ENCODE measurements around the gene CILP2. TPM values are rescaled to one million over a fixed set of nuclear protein-coding genes. Genes with fewer than 3 reads are reported as not detected.

Gene CILP2
- total and polyA plus RNA-seq, 9 of the 15 experiments (the other 6 are each of a cell fraction or from before 2014, with no cell fraction given), result 0.04 to 0.35 (median 0.05) TPM; not detected in 2

GRCh38 chr19:19488875-19489690 is 49.0 kb upstream of the CILP2 start (continued):
- TF ChIP-seq ZNF644 (tag; IDR thresholded peaks at IDR 0.05; ENCODE audit: low read depth) (no peak), MYNN (IDR thresholded peaks at IDR 0.05) (no peak), MYNN (CRISPR knock-in tag; IDR thresholded peaks at IDR 0.05) (no peak), ZNF197 (CRISPR knock-in tag; IDR thresholded peaks at IDR 0.05; ENCODE audit: low read depth) (peak; percentile 74; the same call in 1 of the 2 replicates), KLF16 (IDR thresholded peaks at IDR 0.05) (peak; percentile 95), MGA (IDR thresholded peaks at IDR 0.05) (peak; percentile 67; the same call in 1 of the 2 replicates), JUND (IDR thresholded peaks at IDR 0.05; ENCODE audit: borderline replicate concordance, low read depth, low read length) (peak; percentile 90), JUND (tag; IDR thresholded peaks at IDR 0.05; ENCODE audit: borderline replicate concordance, low read depth, low read length) (peak; percentile 91), MCM7 (IDR thresholded peaks at IDR 0.05) (no peak), ADNP (tag; IDR thresholded peaks at IDR 0.05) (no peak), DMBX1 (CRISPR knock-in tag; IDR thresholded peaks at IDR 0.05; ENCODE audit: borderline replicate concordance) (peak; percentile 27; the same call in 1 of the 2 replicates), DACH1 (IDR thresholded peaks at IDR 0.05; ENCODE audit: partially characterized antibody) (no peak), EP400 (IDR thresholded peaks at IDR 0.05) (peak; percentile 85), SETDB1 (IDR thresholded peaks at IDR 0.05; ENCODE audit: low read length) (no peak), TCFL5 (CRISPR knock-in tag; conservative IDR thresholded peaks at IDR 0.05) (no peak), CBFA2T2 (conservative IDR thresholded peaks at IDR 0.05) (peak; percentile 95), RFX1 (IDR thresholded peaks at IDR 0.05) (peak; percentile 95), HOXB6 (CRISPR knock-in tag; IDR thresholded peaks at IDR 0.05; ENCODE audit: borderline replicate concordance) (no peak), KAT2B (IDR thresholded peaks at IDR 0.05; ENCODE audit: low read depth, low read length) (no peak), KLF10 (CRISPR knock-in tag; IDR thresholded peaks at IDR 0.05) (no peak)

Data from K562 (cell line).